Erythroblast (primary cell): Measurements from ENCODE around the gene GRIK2.

Source experiments
- DNase-seq, 2 experiments: peaks; one replicate each; lab custom pipeline; 2025; lab: John Stamatoyannopoulos, UW
- GATA1 ChIP-seq: IDR thresholded peaks from 2 replicates; pipeline ENCODE4 v1.6.1; 2011; ENCODE audit warnings: low read depth, mild to moderate bottlenecking, control low read depth, low read length, moderate library complexity
- POLR2A ChIP-seq: IDR thresholded peaks from 2 replicates; pipeline ENCODE4 v1.6.1; 2011; ENCODE audit warnings: mild to moderate bottlenecking, low read length

Gene GRIK2

DNA sequence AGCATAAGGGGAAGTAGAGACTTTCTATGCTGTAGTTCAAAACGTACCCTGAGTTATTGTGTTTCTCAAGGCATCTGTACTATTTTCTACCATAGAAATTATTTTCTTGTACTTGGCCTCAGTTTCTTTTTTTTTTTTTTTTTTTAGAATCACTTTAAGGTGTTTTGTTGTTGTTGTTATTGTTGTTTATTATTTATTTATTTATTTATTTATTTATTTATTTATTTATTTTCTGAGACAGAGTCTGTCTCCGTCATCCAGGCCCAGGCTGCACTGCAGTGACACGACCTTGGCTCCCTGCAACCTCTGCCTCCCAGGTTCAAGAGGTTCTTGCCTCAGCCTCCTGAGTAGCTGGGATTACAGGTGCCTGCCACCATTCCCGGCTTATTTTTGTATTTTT is 179.1 kb downstream of the GRIK2 start:
- DNase-seq: no peak
- no peak for TF ChIP-seq GATA1
- TF ChIP-seq POLR2A: no peak

DNA sequence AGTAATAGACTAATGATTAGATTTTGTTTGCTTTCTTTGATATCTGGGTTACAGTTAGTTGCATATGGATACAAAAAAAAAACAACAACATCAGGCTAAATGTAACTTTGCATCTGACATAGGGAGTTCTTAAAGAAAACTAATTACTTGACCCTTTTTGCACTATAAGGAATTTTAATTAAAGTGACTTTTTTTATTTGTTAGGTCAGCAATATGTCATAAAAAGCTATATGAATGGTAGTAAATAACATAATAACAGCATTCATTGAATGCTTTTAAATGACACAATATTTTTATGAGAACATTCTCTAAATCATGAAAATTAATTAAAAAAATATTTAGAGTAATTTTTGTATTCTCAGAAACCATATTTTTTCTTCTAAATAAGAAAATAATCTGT is 183.6 kb downstream of the GRIK2 start:
- no peak for DNase-seq
- no peak for TF ChIP-seq GATA1
- no peak for TF ChIP-seq POLR2A

GRCh38 chr6:101578306-101578705 is 184.8 kb downstream of the GRIK2 start:
- DNase-seq: no peak

GRCh38 chr6:101582792-101583191 is 189.3 kb downstream of the GRIK2 start:
- no peak for TF ChIP-seq GATA1
- no peak for TF ChIP-seq POLR2A
- no peak for DNase-seq

More at GRCh38 chr6:101578306-101578705, 184.8 kb downstream of the GRIK2 start:
- TF ChIP-seq POLR2A (no peak), GATA1 (no peak)

DNA sequence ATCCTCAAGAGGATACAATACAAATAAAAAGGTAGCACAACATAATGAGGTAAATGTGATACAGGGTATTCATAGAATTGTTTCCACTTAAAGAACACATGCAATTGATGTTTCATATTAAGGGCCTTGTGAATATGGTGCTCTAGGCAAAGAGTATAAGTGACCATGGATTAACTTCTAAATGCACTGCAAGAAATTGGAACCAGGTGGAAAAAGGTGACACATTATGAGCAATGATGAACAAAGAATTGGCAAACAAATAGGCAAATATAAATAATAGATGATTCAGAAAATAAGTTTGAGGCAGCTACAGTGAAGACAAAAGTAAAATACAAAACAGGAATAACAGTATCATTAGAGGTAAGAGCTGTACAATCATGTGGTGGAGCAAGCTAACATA is 192.0 kb downstream of the GRIK2 start:
- no peak for DNase-seq

GRCh38 chr6:101588343-101588742 is 194.8 kb downstream of the GRIK2 start:
- no peak for TF ChIP-seq GATA1
- no peak for TF ChIP-seq POLR2A
- DNase-seq: no peak

More for the DNA sequence above, 192.0 kb downstream of the GRIK2 start:
- TF ChIP-seq GATA1: no peak
- TF ChIP-seq POLR2A: no peak

DNA sequence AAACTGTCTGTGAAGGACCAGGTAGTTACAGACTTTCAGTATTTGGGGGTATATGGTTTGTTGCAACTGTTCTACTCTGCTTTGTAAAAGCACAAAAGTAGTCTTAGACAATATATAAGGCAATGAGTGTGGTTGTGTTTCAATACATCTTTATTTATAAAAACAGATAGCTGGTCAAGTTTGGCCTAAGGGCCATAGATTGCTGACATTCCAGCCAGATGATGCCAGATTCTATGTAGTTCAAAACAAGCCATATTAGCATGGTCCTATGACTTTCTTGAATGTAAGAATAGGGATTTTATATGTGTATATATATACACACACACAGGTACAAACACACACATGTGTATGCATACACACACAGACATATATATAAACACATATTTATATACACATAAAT is 201.8 kb downstream of the GRIK2 start:
- DNase-seq: no peak
- TF ChIP-seq GATA1 (no peak), POLR2A (no peak)

GRCh38 chr6:101597693-101598092 is 204.2 kb downstream of the GRIK2 start:
- no peak for DNase-seq
- TF ChIP-seq GATA1 (no peak), POLR2A (no peak)

DNA sequence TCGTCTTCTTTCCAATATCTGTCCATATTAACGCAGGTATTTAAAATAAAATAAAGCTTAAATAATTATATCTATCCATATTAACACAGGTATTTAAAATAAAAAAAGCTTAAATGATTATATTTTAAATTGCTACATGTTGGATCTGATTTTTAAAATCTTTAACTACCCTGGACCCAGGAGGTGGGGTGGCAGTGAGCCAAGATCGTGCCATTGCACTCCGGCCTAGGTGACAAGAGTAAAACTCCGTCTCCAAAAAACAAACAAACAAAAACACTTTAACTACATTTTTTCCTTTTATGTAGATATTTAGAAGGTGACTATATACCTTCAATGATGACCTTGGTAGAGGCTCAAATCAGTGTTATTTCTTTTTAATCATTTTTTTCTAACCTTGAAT is 211.9 kb downstream of the GRIK2 start:
- DNase-seq: no peak
- TF ChIP-seq GATA1: no peak
- TF ChIP-seq POLR2A: no peak

GRCh38 chr6:101605874-101606273 is 212.4 kb downstream of the GRIK2 start:
- TF ChIP-seq GATA1 (no peak), POLR2A (no peak)
- no peak for DNase-seq

- TF ChIP-seq GATA1 (no peak), POLR2A (no peak)
- DNase-seq: no peak
These were observed 213.7 kb downstream of the GRIK2 start for GRCh38 chr6:101607111-101607690.

- TF ChIP-seq GATA1: no peak
- no peak for TF ChIP-seq POLR2A
- DNase-seq: no peak
These were observed 215.2 kb downstream of the GRIK2 start for GRCh38 chr6:101608703-101609102.

DNA sequence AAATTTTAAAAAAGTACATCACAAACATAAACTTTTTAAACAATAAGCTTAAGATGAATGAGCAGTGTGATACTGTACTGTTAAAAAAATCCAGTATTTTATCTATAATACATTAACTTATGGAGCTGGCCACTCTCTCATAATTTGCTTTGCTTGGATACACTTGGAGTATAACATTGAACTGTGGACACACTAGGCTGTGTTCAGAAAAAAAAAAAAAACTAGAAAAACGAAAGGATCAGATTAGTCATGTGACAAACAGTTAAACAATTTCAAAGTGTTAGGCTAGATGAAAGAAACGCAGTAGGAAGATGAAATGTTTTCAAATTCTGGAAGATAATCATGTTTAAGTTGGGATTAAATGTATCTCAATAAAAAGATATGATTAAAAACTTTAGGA is 220.0 kb downstream of the GRIK2 start:
- TF ChIP-seq POLR2A: no peak
- no peak for TF ChIP-seq GATA1
- no peak for DNase-seq

- DNase-seq: no peak
- TF ChIP-seq POLR2A: no peak
- no peak for TF ChIP-seq GATA1
These were observed 221.3 kb downstream of the GRIK2 start for GRCh38 chr6:101614774-101615173.

GRCh38 chr6:101626269-101626668 is 232.8 kb downstream of the GRIK2 start:
- DNase-seq: no peak
- no peak for TF ChIP-seq GATA1

DNA sequence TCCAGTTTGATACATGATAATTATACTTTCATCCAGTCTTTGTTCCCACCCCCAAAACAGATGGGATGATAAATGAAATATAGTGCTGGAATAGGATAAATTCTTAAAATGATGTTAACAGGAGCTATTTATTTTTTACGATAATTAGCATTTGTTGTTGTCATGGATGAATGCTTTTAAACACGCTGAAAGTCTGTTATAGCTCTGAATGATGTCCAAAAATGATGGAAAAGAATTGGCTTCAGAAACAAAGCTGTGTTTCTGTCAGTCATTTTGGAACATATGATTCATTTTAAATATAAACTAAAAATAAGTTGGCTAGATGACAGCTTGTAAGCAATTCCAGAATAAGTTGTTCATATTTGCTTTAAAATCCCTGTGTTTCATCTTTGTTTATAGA is 237.4 kb downstream of the GRIK2 start:
- TF ChIP-seq GATA1 (no peak), POLR2A (no peak)
- DNase-seq: no peak
